Subcutaneous adipose tissue (tissue), 4 donors: Measurements from ENCODE around the gene MZF1. TPM values are rescaled to one million over a fixed set of nuclear protein-coding genes. Genes with fewer than 3 reads are reported as not detected.

ENCODE experiments used
- total RNA-seq, 4 donors: library from RNA; depleted of rRNA; stranded (reverse); fragments of >200 nt; gene quantifications; one replicate each; pipeline ENCODE4 v1.1.0, GENCODE V29; 2016
- TF ChIP-seq, protein P1 (sequence below): fragments of 450-650 bp; IDR thresholded peaks from one replicate; pipeline ENCODE4 v1.5.1; 2016; ENCODE audit warnings: low read depth, mild to moderate bottlenecking, control low read depth, antibody characterized with exemption, moderate library complexity

MZF1 gene
- 10 to 100 TPM; 12.9 to 24.1 (median 17.2) TPM for total RNA-seq

DNA sequence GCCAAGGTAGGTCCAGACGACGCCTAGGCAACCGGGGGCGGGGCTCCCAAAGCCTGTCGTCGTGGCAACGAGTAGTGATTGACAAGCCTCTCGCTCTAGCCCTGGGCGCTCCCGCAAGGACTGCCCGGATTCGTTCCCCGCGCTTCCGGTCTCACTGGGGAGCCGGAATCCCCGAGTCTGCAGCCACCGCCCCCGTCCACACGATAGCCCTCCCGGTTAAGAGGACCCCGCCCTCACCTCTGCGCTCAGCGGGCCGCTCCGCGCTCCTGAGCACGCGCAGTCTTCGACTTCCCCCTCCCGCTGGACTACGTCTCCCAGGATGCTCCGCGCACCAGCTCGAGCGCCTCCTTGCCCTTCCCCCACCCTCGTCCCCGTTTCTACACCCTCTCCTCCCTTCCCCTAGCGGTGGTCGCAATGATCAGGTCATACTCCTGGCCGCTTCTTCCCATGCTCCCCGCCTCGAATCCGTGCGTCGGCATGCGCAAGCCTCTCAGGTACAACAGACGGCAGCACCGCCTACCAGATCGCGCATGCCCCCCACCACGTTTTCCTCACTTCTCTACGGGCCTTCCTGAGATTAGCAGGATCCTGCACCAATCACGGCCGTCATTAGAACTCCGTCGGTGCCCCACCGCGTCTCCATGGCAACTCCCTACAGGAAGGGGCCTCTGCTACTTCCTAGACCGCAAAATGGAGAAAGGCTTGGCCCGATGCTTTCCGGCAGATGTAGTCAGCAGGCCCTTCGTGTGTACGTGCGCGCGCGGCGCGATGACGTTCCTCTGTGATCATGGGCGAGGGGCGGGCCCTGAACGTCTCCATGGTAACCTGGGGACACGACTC is at the start of gene MZF1:
Gene MZF1 (minus strand): TSS at position 518 of the 840 bp plus-strand sequence. CDS start 1,946 bp downstream, outside the sequence.
- TF ChIP-seq, protein P1, sequence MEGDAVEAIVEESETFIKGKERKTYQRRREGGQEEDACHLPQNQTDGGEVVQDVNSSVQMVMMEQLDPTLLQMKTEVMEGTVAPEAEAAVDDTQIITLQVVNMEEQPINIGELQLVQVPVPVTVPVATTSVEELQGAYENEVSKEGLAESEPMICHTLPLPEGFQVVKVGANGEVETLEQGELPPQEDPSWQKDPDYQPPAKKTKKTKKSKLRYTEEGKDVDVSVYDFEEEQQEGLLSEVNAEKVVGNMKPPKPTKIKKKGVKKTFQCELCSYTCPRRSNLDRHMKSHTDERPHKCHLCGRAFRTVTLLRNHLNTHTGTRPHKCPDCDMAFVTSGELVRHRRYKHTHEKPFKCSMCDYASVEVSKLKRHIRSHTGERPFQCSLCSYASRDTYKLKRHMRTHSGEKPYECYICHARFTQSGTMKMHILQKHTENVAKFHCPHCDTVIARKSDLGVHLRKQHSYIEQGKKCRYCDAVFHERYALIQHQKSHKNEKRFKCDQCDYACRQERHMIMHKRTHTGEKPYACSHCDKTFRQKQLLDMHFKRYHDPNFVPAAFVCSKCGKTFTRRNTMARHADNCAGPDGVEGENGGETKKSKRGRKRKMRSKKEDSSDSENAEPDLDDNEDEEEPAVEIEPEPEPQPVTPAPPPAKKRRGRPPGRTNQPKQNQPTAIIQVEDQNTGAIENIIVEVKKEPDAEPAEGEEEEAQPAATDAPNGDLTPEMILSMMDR = no peak

DNA sequence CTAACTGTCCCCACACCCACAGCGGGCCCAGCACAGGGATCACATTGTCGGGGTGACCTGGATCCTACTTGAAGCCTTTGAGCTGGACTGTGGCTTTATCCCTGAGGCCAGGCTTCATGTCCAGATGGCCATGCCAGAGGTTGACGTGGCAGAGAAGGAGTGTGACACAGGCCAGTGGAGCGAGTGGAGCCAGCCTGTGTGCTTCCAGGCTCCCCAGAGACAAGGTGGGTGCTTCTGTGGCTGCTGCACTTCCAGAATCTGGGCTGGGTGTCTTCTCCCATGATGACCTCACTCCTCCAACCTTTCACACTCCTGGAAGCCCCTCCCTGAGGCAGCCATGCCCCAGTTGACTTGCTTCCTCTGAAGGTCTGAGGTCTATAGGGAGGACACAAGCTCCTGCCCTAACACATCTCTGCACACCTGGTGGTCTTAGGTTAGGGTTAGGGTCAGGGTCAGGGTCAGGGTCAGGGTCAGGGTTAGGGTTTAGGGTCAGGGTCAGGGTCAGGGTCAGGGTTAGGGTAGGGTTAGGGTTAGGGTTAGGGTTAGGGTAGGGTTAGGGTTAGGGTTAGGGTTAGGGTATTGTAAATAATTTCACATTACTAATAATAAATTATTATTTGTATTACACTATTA is 13.1 kb upstream of the MZF1 start:
- TF ChIP-seq, protein P1 = no peak

DNA sequence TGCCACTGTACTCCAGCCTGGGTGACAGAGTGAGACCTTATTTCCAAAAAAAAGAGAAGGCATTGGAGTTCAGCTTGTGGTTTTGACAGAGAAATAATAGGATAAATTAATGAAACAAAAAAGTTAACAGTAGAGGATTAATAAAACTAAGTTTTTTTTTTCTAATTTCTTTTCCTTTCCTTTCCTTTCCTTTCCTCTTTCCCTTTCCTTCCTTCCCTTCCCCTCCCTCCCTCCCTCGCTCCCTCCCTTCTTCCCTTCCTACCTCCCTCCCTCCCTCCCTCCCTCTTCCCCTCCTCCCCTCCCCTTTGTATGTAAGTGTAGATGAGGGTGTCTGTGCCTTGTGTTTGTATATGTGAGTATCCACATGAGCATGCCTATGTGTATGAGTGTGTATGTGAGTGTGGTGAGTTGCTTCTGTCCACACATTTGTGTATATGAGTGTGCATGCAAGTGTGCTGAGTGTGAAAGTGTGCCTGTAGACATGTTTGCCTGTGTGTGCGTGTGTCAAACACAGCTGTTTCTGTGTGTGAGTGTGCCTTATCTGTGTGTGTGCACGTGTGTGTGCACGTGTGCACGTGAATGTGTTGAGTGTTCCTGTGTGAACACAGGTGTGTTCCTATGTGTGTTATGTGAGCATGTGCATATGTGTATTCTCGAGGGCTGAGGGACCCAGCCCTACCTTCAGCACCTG is 12.5 kb upstream of the MZF1 start:
- TF ChIP-seq, protein P1 = no peak

DNA sequence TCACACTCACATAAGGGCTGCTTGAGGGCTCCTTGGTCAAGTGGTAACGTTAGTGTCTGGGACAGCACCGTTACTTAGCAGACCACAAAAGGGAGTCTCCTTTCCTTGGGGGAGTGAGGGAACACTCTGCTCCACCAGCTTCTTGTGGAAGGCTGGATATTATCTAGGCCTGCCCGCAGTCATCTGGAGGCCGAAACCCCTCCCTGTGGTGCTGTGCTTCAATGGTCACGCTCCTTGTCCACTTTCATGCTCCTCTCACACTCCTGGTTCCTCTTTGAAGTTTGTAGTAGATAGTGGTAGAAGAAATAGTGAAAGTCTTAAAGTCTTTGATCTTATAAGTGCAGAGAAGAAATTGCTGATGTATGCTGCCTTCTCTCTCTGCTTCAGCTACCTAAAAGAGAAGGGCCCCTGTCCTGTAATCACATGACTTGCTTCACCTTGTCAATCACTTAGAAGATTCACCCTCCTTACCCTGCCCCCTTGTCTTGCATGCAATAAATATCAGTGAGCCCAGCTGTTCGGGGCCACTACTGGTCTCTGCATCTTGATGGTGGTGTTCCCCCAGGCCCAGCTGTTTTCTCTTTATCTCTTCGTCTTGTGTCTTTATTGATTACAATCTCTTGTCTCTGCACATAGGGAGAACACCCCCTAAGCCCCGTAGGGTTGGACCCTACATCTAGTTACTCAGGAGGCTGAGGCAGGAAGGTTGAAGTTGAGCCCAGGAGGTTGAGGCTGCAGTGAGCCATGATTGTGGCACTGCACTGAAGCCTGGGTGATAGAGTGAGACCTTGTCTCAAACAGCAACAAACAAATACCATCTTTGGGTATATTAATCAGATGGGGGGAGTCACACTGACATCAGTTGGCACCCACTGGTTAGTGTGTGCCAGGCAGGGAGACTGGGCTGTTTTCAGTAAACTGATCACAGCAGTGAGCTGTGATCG is 11.6 kb upstream of the MZF1 start:
- TF ChIP-seq, protein P1 = no peak

DNA sequence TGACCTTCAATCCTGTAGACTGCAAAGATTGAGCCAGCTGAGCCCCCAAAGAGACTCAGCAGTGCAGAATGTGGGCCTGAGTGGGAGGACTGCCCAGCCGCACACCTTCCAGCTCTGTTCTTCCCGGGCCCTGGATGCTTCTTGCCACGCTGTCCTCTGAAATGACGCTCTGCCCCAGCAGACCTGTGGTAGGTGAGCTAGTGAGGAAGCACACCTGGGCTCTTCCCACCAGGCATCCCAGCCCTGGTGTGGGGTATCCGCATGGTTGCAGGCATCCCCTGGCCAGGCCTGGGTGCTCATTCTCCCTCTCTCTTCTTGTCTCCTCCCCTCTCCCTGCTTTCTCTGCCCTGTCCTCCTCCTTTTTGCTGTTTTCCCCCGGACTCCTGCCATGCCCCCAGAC is 9.8 kb upstream of the MZF1 start:
- TF ChIP-seq, protein P1 = no peak

DNA sequence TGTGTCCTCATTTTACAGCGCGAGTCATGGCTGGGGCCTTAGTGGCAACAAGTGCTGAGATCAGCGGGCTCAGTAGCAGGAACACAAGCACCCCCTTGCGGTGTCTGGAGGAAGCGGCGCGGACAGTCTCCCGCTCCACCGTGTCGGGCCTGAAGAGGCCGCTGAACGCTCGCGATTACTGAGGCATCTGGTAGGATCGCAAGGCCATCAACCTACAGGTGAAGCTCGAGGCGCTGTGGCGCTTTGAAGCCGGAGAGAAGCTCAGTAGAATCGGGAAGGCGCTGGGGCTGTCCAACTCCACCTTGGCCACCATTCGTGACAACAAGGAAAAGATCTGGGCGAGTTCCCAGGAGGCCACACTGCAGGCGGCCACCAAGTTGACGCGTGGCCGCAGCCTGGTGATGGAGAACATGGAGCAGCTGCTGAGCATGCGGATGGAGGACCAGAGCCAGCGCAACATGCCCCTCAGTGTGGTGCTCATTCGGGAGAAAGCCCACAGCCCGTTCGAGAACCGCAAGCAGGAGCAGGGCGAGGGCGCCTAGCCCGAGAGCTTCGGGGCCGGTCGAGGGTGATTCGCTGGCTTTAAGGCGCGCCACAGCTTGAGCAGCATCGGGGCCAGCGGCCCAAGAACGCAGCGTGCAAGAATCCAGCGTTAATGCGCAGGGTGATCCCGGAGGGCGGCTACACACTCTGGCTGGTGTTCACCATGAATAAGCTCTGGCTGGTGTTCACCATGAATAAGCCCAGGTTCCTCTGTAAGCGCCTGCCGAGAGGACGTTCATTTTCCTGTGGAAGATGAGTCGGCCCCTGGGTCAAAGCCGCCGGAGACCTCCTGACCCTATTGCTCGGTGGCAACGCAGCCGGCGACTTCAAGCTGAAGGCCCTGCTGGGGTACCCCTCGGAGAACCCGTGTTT is 8.3 kb upstream of the MZF1 start:
- TF ChIP-seq, protein P1 = no peak
